Hepatocyte (in vitro differentiated cells): ENCODE measurements around the gene FRY. TPM values are rescaled to one million over a fixed set of nuclear protein-coding genes. Genes with fewer than 3 reads are reported as not detected.

ENCODE experiments used
- DNase-seq: peaks from one replicate; pipeline ENCODE4 v3.0.0-alpha.2; 2016; ENCODE audit warnings: low spot score
- H2AFZ ChIP-seq: fragments of 200-600 bp; sonication (generic); 2 replicates; pipeline ENCODE4 v1.6.0; 2016; ENCODE audit warnings: antibody characterized with exemption, mild to moderate bottlenecking
- H3K27ac ChIP-seq: fragments of 200-600 bp; sonication (generic); 2 replicates; pipeline ENCODE4 v1.5.1; 2016; ENCODE audit warnings: mild to moderate bottlenecking
- H3K27me3 ChIP-seq: fragments of 200-600 bp; sonication (generic); 2 replicates; pipeline ENCODE4 v1.6.1; 2016
- H3K36me3 ChIP-seq: fragments of 200-600 bp; sonication (generic); replicated peaks from 2 replicates; pipeline ENCODE4 v1.5.1; 2016; ENCODE audit warnings: low read depth; ENCODE audit not compliant: insufficient read depth
- H3K4me1 ChIP-seq: fragments of 200-600 bp; sonication (generic); 2 replicates; pipeline ENCODE4 v1.5.1; 2016; ENCODE audit warnings: mild to moderate bottlenecking, moderate library complexity; ENCODE audit not compliant: insufficient read depth
- H3K4me2 ChIP-seq: fragments of 200-600 bp; sonication (generic); 2 replicates; pipeline ENCODE4 v1.6.0; 2016
- H3K4me3 ChIP-seq: fragments of 200-600 bp; sonication (generic); 2 replicates; pipeline ENCODE4 v1.5.1; 2016; ENCODE audit warnings: mild to moderate bottlenecking
- H3K79me2 ChIP-seq: fragments of 200-600 bp; sonication (generic); 2 replicates; pipeline ENCODE4 v1.6.0; 2017; ENCODE audit warnings: mild to moderate bottlenecking
- H3K9me2 ChIP-seq: fragments of 200-600 bp; sonication (generic); replicated peaks from 2 replicates; pipeline ENCODE4 v1.6.0; 2017; ENCODE audit warnings: mild to moderate bottlenecking; ENCODE audit not compliant: insufficient read depth
- H3K9me3 ChIP-seq: fragments of 200-600 bp; sonication (generic); 2 replicates; pipeline ENCODE4 v1.5.1; 2016; ENCODE audit warnings: low read depth, mild to moderate bottlenecking
- H4K20me1 ChIP-seq: fragments of 200-600 bp; sonication (generic); 2 replicates; pipeline ENCODE4 v1.6.0; 2016; ENCODE audit warnings: mild to moderate bottlenecking; ENCODE audit not compliant: insufficient read depth, poor library complexity, severe bottlenecking
- CTCF ChIP-seq: fragments of 200-600 bp; sonication (generic); IDR thresholded peaks from 2 replicates; pipeline ENCODE4 v1.5.1; 2016; ENCODE audit warnings: antibody characterized with exemption, mild to moderate bottlenecking; ENCODE audit not compliant: poor library complexity
- EZH2 ChIP-seq: fragments of 200-600 bp; sonication (generic); IDR thresholded peaks from 2 replicates; pipeline ENCODE4 v1.6.1; 2016; ENCODE audit warnings: antibody characterized with exemption, mild to moderate bottlenecking, borderline replicate concordance
- EZH2phosphoT487 ChIP-seq: fragments of 200-600 bp; sonication (generic); IDR thresholded peaks from one replicate; pipeline ENCODE4 v1.6.1; 2018; ENCODE audit warnings: antibody characterized with exemption, mild to moderate bottlenecking, low read depth, moderate library complexity; ENCODE audit not compliant: unreplicated experiment, severe bottlenecking
- WGBS: methylation state at CpG from one replicate; pipeline ENCODE4 v1.1.6; 2016; ENCODE audit warnings: low lambda C conversion rate; ENCODE audit errors: missing lambda C conversion rate; 5-methylcytosine and 5-hydroxymethylcytosine counted together
- polyA plus RNA-seq: library from polyadenylated mRNA; unstranded; fragments of >200 nt; fragmentation: Nextera tagmentation; extraction: Ambion mirVana; gene quantifications from 2 replicates; pipeline ENCODE4 v1.2.1, GENCODE V29; 2016
- total RNA-seq: library from RNA; depleted of rRNA; stranded (reverse); fragments of >200 nt; gene quantifications from 2 replicates; pipeline ENCODE4 v1.2.3, GENCODE V29; 2014

Gene FRY
- total and polyA plus RNA-seq, 2 experiments from 2014 or later = 2.4 to 3.7 TPM

GRCh38 chr13:32126756-32127155, 95.2 kb downstream of the FRY start:
- no peaks in the 10 kb centered on the region for H4K20me1 ChIP-seq
- H3K4me1 ChIP-seq = no peaks in the 10 kb centered on the region
- no peaks in the 10 kb centered on the region for H3K79me2 ChIP-seq
- DNase-seq = no peak
- no peak overlapping the region for H3K27ac ChIP-seq
- no peaks in the 10 kb centered on the region for H3K27me3 ChIP-seq
- no peaks in the 10 kb centered on the region for H3K9me2 ChIP-seq
- no peaks in the 10 kb centered on the region for H3K36me3 ChIP-seq
- H2AFZ ChIP-seq = no peak overlapping the region
- no peak overlapping the region for H3K4me2 ChIP-seq
- H3K9me3 ChIP-seq = no peaks in the 10 kb centered on the region
- TF ChIP-seq CTCF = no peak
- TF ChIP-seq EZH2 = no peak
- no peak for TF ChIP-seq EZH2phosphoT487
- no peak overlapping the region for H3K4me3 ChIP-seq

- TF ChIP-seq EZH2 (no peak), CTCF (no peak), EZH2phosphoT487 (no peak)
- H3K79me2 ChIP-seq = no peaks in the 10 kb centered on the region
- H4K20me1 ChIP-seq = no peaks in the 10 kb centered on the region
- H3K9me2 ChIP-seq = no peaks in the 10 kb centered on the region
- no peaks in the 10 kb centered on the region for H3K4me1 ChIP-seq
- no peaks in the 10 kb centered on the region for H3K36me3 ChIP-seq
- DNase-seq = no peak
- 91% methylated on average over 7 of the region's 7 CpGs for WGBS
- H2AFZ ChIP-seq = no peak overlapping the region
- no peaks in the 10 kb centered on the region for H3K27me3 ChIP-seq
- no peak overlapping the region for H3K4me3 ChIP-seq
- H3K4me2 ChIP-seq = no peak overlapping the region
- no peaks in the 10 kb centered on the region for H3K9me3 ChIP-seq
- no peak overlapping the region for H3K27ac ChIP-seq
Measured at GRCh38 chr13:32127691-32128090, 96.1 kb downstream of the FRY start.

GRCh38 chr13:32134241-32135055, 102.9 kb downstream of the FRY start:
- TF ChIP-seq EZH2phosphoT487 (no peak), CTCF (no peak), EZH2 (no peak)
- no peaks in the 10 kb centered on the region for H3K79me2 ChIP-seq
- 70% methylated on average over 5 of the region's 5 CpGs for WGBS
- no peaks in the 10 kb centered on the region for H4K20me1 ChIP-seq
- H2AFZ ChIP-seq = no peak overlapping the region
- no peak overlapping the region for H3K27ac ChIP-seq
- H3K4me2 ChIP-seq = no peak overlapping the region
- H3K4me3 ChIP-seq = no peak overlapping the region
- no peaks in the 10 kb centered on the region for H3K9me3 ChIP-seq
- H3K36me3 ChIP-seq = no peaks in the 10 kb centered on the region
- peaks cover 3% of the 10 kb centered on the region for H3K4me1 ChIP-seq
- DNase-seq = no peak
- no peaks in the 10 kb centered on the region for H3K9me2 ChIP-seq
- no peaks in the 10 kb centered on the region for H3K27me3 ChIP-seq
